DOHH2 (cell line): ENCODE measurements around the gene KIF6.

Experiments used
- H3F3A ChIP-seq: fragments of 200-600 bp; sonication (generic), shearing (Covaris generic); 2 replicates; pipeline ENCODE4 v1.6.0; 2016; ENCODE audit warnings: antibody characterized with exemption, mild to moderate bottlenecking; ENCODE audit not compliant: control insufficient read depth, insufficient read depth
- H3K27ac ChIP-seq: fragments of 200-600 bp; sonication (generic); 2 replicates; pipeline ENCODE4 v1.5.1; 2014; ENCODE audit warnings: low read depth, mild to moderate bottlenecking, low read length, moderate library complexity
- H3K27me3 ChIP-seq: fragments of 200-600 bp; sonication (generic); 2 replicates; pipeline ENCODE4 v1.6.1; 2014; ENCODE audit warnings: mild to moderate bottlenecking, low read length, mixed read lengths; ENCODE audit not compliant: control insufficient read depth
- H3K36me3 ChIP-seq: fragments of 200-600 bp; sonication (generic); 2 replicates; pipeline ENCODE4 v1.6.1; 2014; ENCODE audit warnings: mild to moderate bottlenecking, low read length, moderate library complexity, mixed read lengths; ENCODE audit not compliant: control insufficient read depth
- H3K4me1 ChIP-seq: fragments of 200-600 bp; sonication (generic); 2 replicates; pipeline ENCODE4 v1.6.1; 2014; ENCODE audit warnings: mild to moderate bottlenecking, low read length, mixed read lengths; ENCODE audit not compliant: control insufficient read depth
- H3K4me2 ChIP-seq: fragments of 200-600 bp; sonication (generic); 2 replicates; pipeline ENCODE4 v1.6.0; 2014; ENCODE audit warnings: mild to moderate bottlenecking, low read length, moderate library complexity
- H3K4me3 ChIP-seq: fragments of 200-600 bp; sonication (generic); 2 replicates; pipeline ENCODE4 v1.5.1; 2014; ENCODE audit warnings: mild to moderate bottlenecking, low read length, mixed read lengths
- H3K79me2 ChIP-seq: fragments of 200-600 bp; sonication (generic); 2 replicates; pipeline ENCODE4 v1.6.1; 2014; ENCODE audit warnings: mild to moderate bottlenecking, low read length, mixed read lengths; ENCODE audit not compliant: control insufficient read depth
- H3K9me2 ChIP-seq: fragments of 200-600 bp; sonication (generic); replicated peaks from 2 replicates; pipeline ENCODE4 v1.6.1; 2014; ENCODE audit warnings: mild to moderate bottlenecking, low read length, mixed read lengths; ENCODE audit not compliant: control insufficient read depth
- H3K9me3 ChIP-seq: fragments of 200-600 bp; sonication (generic); 2 replicates; pipeline ENCODE4 v1.6.1; 2014; ENCODE audit warnings: antibody characterized with exemption, low read length, mixed read lengths; ENCODE audit not compliant: control insufficient read depth, insufficient read depth
- H4K20me1 ChIP-seq: fragments of 200-600 bp; sonication (generic); 2 replicates; pipeline ENCODE4 v1.6.0; 2014; ENCODE audit warnings: low read depth, mild to moderate bottlenecking, antibody characterized with exemption, low read length, moderate library complexity; ENCODE audit not compliant: control insufficient read depth, insufficient read depth
- EZH2phosphoT487 ChIP-seq: fragments of 200-600 bp; sonication (generic); IDR thresholded peaks from 2 replicates; pipeline ENCODE4 v1.6.1; 2017; ENCODE audit warnings: borderline replicate concordance, mild to moderate bottlenecking, antibody characterized with exemption, low read length, moderate library complexity, mixed read lengths
- TF ChIP-seq, protein P1 (sequence below): fragments of 200-600 bp; sonication (generic); IDR thresholded peaks from one replicate; pipeline ENCODE4 v1.5.1; 2014; ENCODE audit warnings: antibody characterized with exemption, mild to moderate bottlenecking, low read depth, low read length; ENCODE audit not compliant: poor library complexity, severe bottlenecking

KIF6 gene

DNA sequence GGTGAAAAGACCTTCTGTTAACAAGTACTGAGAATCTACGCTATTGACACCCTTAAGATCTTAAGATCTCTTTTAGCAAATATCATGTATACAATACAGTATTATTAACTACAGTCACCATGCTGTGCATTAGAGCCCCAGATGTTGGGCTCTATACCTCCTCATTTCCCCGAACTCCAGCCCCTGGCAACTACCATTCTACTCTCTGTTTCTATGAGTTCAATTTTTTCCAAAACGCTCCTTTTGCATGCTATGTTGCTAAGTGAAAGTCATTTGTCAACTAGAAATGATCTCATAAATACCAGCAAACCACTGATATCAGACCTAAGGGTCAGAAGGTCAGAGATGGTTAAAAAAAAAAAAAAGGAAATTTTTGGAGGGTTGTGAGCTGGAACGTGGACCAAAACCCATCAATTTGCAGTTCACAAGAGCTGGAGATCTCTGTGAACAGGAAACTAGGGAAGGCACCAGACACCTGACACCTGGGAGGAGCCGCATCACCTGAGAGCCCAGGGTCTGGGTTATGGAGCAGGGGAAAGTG, 280.7 kb downstream of the KIF6 start:
- Histone ChIP-seq H3K9me2 (no peaks in the 10 kb centered on the region), H3K27ac (no peak overlapping the region), H4K20me1 (no peaks in the 10 kb centered on the region), H3K36me3 (no peaks in the 10 kb centered on the region), H3K9me3 (no peaks in the 10 kb centered on the region), H3K4me3 (no peak overlapping the region), H3K4me2 (no peak overlapping the region), H3K79me2 (no peaks in the 10 kb centered on the region), H3F3A (no peaks in the 10 kb centered on the region), H3K4me1 (no peaks in the 10 kb centered on the region), H3K27me3 (no peaks in the 10 kb centered on the region)
- TF ChIP-seq, protein P1, sequence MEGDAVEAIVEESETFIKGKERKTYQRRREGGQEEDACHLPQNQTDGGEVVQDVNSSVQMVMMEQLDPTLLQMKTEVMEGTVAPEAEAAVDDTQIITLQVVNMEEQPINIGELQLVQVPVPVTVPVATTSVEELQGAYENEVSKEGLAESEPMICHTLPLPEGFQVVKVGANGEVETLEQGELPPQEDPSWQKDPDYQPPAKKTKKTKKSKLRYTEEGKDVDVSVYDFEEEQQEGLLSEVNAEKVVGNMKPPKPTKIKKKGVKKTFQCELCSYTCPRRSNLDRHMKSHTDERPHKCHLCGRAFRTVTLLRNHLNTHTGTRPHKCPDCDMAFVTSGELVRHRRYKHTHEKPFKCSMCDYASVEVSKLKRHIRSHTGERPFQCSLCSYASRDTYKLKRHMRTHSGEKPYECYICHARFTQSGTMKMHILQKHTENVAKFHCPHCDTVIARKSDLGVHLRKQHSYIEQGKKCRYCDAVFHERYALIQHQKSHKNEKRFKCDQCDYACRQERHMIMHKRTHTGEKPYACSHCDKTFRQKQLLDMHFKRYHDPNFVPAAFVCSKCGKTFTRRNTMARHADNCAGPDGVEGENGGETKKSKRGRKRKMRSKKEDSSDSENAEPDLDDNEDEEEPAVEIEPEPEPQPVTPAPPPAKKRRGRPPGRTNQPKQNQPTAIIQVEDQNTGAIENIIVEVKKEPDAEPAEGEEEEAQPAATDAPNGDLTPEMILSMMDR, result no peak
- TF ChIP-seq EZH2phosphoT487, result no peak

DNA sequence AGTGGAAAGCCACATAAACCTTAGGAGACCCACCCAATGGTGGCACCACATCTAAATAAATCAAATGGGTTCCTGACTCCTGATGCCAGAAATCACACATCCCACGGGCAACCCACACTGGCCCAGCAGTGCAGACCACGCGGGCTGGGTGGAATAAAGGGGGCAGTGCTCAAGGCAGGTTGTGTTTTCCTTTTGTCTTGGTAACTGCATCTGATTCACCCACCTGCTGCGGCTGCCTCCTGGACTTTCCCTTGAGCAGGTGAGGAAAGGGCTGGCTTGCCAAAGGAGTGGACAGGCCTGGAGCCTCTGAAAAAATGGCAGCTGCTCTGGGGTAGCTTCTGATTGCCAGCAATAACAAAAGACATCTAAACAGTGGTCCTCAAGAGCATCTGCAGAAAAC, 283.2 kb downstream of the KIF6 start:
- H3K27ac ChIP-seq, result no peak overlapping the region
- H3K79me2 ChIP-seq, result no peaks in the 10 kb centered on the region
- H3K27me3 ChIP-seq, result no peaks in the 10 kb centered on the region
- TF ChIP-seq, protein P1, result no peak
- TF ChIP-seq EZH2phosphoT487, result no peak
- no peaks in the 10 kb centered on the region for H3F3A ChIP-seq
- H3K4me2 ChIP-seq, result no peak overlapping the region
- no peaks in the 10 kb centered on the region for H3K4me1 ChIP-seq
- H3K36me3 ChIP-seq, result no peaks in the 10 kb centered on the region
- no peak overlapping the region for H3K4me3 ChIP-seq
- H3K9me2 ChIP-seq, result no peaks in the 10 kb centered on the region
- H3K9me3 ChIP-seq, result no peaks in the 10 kb centered on the region
- no peaks in the 10 kb centered on the region for H4K20me1 ChIP-seq

DNA sequence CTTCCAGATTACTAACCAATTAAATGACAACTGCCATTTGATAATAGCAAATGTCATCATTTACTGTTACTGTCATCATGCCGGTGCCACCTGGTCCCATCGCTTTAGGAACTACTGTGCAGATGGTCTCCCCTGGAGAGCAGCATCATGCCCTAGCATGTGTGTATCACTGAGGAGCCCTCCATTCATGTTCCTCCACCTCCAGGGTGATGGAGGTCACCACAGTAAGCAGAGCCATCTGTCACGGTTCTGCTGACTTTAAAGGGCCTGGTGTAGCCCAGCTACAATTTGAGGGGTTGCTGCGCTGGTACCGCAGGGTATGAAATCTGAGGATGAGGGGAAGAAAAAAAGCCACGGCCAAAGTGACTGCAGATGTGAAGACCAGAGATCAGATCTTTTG, 283.9 kb downstream of the KIF6 start:
- H3K79me2 ChIP-seq, result no peaks in the 10 kb centered on the region
- H3K4me3 ChIP-seq, result no peak overlapping the region
- no peaks in the 10 kb centered on the region for H4K20me1 ChIP-seq
- H3K9me2 ChIP-seq, result no peaks in the 10 kb centered on the region
- H3K4me2 ChIP-seq, result no peak overlapping the region
- no peaks in the 10 kb centered on the region for H3K36me3 ChIP-seq
- H3F3A ChIP-seq, result no peaks in the 10 kb centered on the region
- H3K9me3 ChIP-seq, result no peaks in the 10 kb centered on the region
- no peaks in the 10 kb centered on the region for H3K4me1 ChIP-seq
- H3K27ac ChIP-seq, result no peak overlapping the region
- H3K27me3 ChIP-seq, result no peaks in the 10 kb centered on the region
- TF ChIP-seq, protein P1, result no peak
- no peak for TF ChIP-seq EZH2phosphoT487
